GM18870 (cell line): ENCODE data around the gene LEUTX.
"Not testable (repeated sequence)": the region's sequence is repeated elsewhere in the genome, so short reads cannot be mapped to it uniquely, and the experiment has no call there.

ENCODE experiments used
- ATAC-seq: cut with Tn5 transposase; IDR thresholded peaks from one replicate; pipeline ENCODE4 v1.9.1; 2021; ENCODE audit warnings: moderate library complexity; ENCODE audit not compliant: unreplicated experiment

The LEUTX gene

GRCh38 chr19:39768786-39769185, 9.9 kb upstream of the LEUTX start:
- ATAC-seq, result no peak

GRCh38 chr19:39780894-39781293, 2.2 kb downstream of the LEUTX start:
- ATAC-seq, result no peak

- no peak for ATAC-seq
These were observed 9.6 kb downstream of the LEUTX start for GRCh38 chr19:39788244-39788643.

GRCh38 chr19:39792999-39793546, 14.4 kb downstream of the LEUTX start:
- ATAC-seq, result no peak

- no peak for ATAC-seq
These were observed 16.3 kb downstream of the LEUTX start for GRCh38 chr19:39795001-39795400.

GRCh38 chr19:39796000-39796498, 17.4 kb downstream of the LEUTX start:
- ATAC-seq, result no peak

- no peak for ATAC-seq
These were observed 18.4 kb downstream of the LEUTX start for GRCh38 chr19:39797083-39797482.

GRCh38 chr19:39802958-39803357, 24.3 kb downstream of the LEUTX start:
- ATAC-seq, result no peak

- ATAC-seq, result no peak
These were observed 26.4 kb downstream of the LEUTX start for GRCh38 chr19:39805104-39805503.

GRCh38 chr19:39807846-39808364, 29.3 kb downstream of the LEUTX start:
- ATAC-seq, result no peak

- ATAC-seq, result not testable (repeated sequence)
These were observed 30.0 kb downstream of the LEUTX start for GRCh38 chr19:39808688-39809087.

GRCh38 chr19:39809368-39809767, 30.7 kb downstream of the LEUTX start:
- ATAC-seq, result no peak

GRCh38 chr19:39810424-39810823, 31.8 kb downstream of the LEUTX start:
- ATAC-seq, result no peak

GRCh38 chr19:39811064-39811463, 32.4 kb downstream of the LEUTX start:
- ATAC-seq, result no peak

GRCh38 chr19:39813264-39813993, 34.8 kb downstream of the LEUTX start:
- no peak for ATAC-seq

- not testable (repeated sequence) for ATAC-seq
These were observed 35.5 kb downstream of the LEUTX start for GRCh38 chr19:39814111-39814510.

- ATAC-seq, result no peak
These were observed 35.9 kb downstream of the LEUTX start for GRCh38 chr19:39814595-39814994.

- no peak for ATAC-seq
These were observed 37.8 kb downstream of the LEUTX start for GRCh38 chr19:39816287-39817048.

GRCh38 chr19:39817888-39818561, 39.4 kb downstream of the LEUTX start:
- ATAC-seq, result no peak

- no peak for ATAC-seq
These were observed 40.0 kb downstream of the LEUTX start for GRCh38 chr19:39818626-39819097.

GRCh38 chr19:39819786-39820185, 41.1 kb downstream of the LEUTX start:
- ATAC-seq, result no peak
